Calu3 (cell line): ENCODE results near the gene DGCR8. TPM values are rescaled to one million over a fixed set of nuclear protein-coding genes. Genes with fewer than 3 reads are reported as not detected.

Experiments
- BruUV-seq: library from RNA; stranded (reverse); fragments of 400-500 nt; replicated peaks from 2 replicates; lab custom pipeline; 2021; lab: Mats Ljungman, UMichigan
- CTCF ChIA-PET: fragments of 300-600 bp; sonication (Branson Sonifier 250); formaldehyde crosslinking; loops from one replicate; lab custom pipeline; 2022; ENCODE audit warnings: antibody characterized with exemption; lab: Charles Lee
- DNase-seq: peaks from one replicate; pipeline ENCODE4 v3.0.0; 2022
- H3K27ac Mint-ChIP-seq: one replicate; pipeline ENCODE4 v1.8.0; 2022; ENCODE audit warnings: mixed read lengths; ENCODE audit not compliant: unreplicated experiment
- H3K27me3 Mint-ChIP-seq: one replicate; pipeline ENCODE4 v1.8.0; 2022; ENCODE audit warnings: mixed read lengths; ENCODE audit not compliant: unreplicated experiment
- H3K36me3 Mint-ChIP-seq: one replicate; pipeline ENCODE4 v1.8.0; 2022; ENCODE audit warnings: mild to moderate bottlenecking, moderate library complexity, mixed read lengths; ENCODE audit not compliant: insufficient read depth, unreplicated experiment
- H3K4me1 Mint-ChIP-seq: one replicate; pipeline ENCODE4 v1.8.0; 2022; ENCODE audit warnings: mild to moderate bottlenecking, low read depth, mixed read lengths; ENCODE audit not compliant: unreplicated experiment
- H3K4me3 Mint-ChIP-seq: one replicate; pipeline ENCODE4 v1.8.0; 2022; ENCODE audit warnings: mild to moderate bottlenecking, low read depth, moderate library complexity, mixed read lengths; ENCODE audit not compliant: unreplicated experiment
- H3K9me3 Mint-ChIP-seq: one replicate; pipeline ENCODE4 v1.8.0; 2022; ENCODE audit warnings: low read depth, mixed read lengths; ENCODE audit not compliant: unreplicated experiment
- CTCF ChIP-seq: fragments of 200-600 bp; IDR thresholded peaks from one replicate; pipeline ENCODE4 v1.8.0; 2022; ENCODE audit warnings: antibody characterized with exemption; ENCODE audit not compliant: unreplicated experiment
- intact Hi-C: fragments of 100-400 bp; cut with micrococcal nuclease; formaldehyde crosslinking; loops from one replicate; pipeline ENCODE4 v1.10.0; 2022; ENCODE audit not compliant: unreplicated experiment
- total RNA-seq: library from RNA; stranded (reverse); gene quantifications from 2 replicates; pipeline ENCODE4 v1.2.3, GENCODE V29; 2022

The DGCR8 gene
- total RNA-seq, 1 experiment from 2014 or later = 54.7 TPM

DNA sequence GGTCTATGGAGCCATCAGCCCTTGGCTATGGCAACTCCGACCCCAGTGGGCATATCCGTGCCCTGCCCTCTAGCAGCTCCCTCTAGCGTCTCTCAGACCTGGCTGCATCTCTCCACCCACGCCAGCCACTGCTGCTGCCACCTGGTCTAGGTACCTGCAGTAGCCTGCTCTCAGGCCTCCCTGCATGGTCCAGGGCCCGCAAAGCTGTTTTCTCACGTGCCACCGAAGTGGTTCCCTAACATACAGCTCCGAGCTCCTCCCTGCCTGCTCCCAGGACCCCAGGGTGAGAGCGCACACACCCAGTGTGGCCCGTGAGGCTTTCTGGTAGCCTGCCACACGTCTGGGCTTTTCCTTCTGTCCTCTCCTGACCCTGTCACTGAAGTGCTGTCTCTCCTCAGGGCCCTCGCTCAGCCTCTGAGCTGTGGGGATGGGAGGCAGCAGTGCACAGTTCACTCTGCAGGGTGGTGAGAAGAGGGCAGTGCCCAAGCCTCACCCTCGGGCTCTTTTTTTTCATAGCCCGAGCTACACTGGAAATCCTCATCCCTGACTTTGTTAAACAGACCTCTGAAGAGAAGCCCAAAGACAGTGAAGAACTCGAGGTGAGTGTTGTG, 14.3 kb downstream of the DGCR8 start:
- no peaks in the 10 kb centered on the region for H3K9me3 Mint-ChIP-seq
- H3K27ac Mint-ChIP-seq = no peak overlapping the region
- H3K27me3 Mint-ChIP-seq = no peaks in the 10 kb centered on the region
- CTCF ChIA-PET = no interaction called here
- H3K36me3 Mint-ChIP-seq = peaks cover 68% of the 10 kb centered on the region
- no peak for DNase-seq
- intact Hi-C loops = no loop called here
- no peak overlapping the region for H3K4me3 Mint-ChIP-seq
- no peak for TF ChIP-seq CTCF
- H3K4me1 Mint-ChIP-seq = no peaks in the 10 kb centered on the region
- BruUV-seq = no TSS peak

GRCh38 chr22:20095521-20095920, 15.5 kb downstream of the DGCR8 start:
- no peak for TF ChIP-seq CTCF
- intact Hi-C loops = no loop called here
- Mint-ChIP-seq H3K27ac (no peak overlapping the region), H3K27me3 (no peaks in the 10 kb centered on the region), H3K4me1 (no peaks in the 10 kb centered on the region), H3K36me3 (peaks cover 67% of the 10 kb centered on the region), H3K4me3 (no peak overlapping the region), H3K9me3 (no peaks in the 10 kb centered on the region)
- BruUV-seq = no TSS peak
- DNase-seq = no peak
- CTCF ChIA-PET = no interaction called here

GRCh38 chr22:20096574-20097420, 16.8 kb downstream of the DGCR8 start:
- no TSS peak for BruUV-seq
- TF ChIP-seq CTCF = no peak
- no peak overlapping the region for H3K4me3 Mint-ChIP-seq
- no peaks in the 10 kb centered on the region for H3K27me3 Mint-ChIP-seq
- no peak overlapping the region for H3K27ac Mint-ChIP-seq
- peaks cover 64% of the 10 kb centered on the region for H3K36me3 Mint-ChIP-seq
- H3K4me1 Mint-ChIP-seq = no peaks in the 10 kb centered on the region
- DNase-seq = no peak
- CTCF ChIA-PET = no interaction called here
- H3K9me3 Mint-ChIP-seq = no peaks in the 10 kb centered on the region
- intact Hi-C loops = no loop called here

DNA sequence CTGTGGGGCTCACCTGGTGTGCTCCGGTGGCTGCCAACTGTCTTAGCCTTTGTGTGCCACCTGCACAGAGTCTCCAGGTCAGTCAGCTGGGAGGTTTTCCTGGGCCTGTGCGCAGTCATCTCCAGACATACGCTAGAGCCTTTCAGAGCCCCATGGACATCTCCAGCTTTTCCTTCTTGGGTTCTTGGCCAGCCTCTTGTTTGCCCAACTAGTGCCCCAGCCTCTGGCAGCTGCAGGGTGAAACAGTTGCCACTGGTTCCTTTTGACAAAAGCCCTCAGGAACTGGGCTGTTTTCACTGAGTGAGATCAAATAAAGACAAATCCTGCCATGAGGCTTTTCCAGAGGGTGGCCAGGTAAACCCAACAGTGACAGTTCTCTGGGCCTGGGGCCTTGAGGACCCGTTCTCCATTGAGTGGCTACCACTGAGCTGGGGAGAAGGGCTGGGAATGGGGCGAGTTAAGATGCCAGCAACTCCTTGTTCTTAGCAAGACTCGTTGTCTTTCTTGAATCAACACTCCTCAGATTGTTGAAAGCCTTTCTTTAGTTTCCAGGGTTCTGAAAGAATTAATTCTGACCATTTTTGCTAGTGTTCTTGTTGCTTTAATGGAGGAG, 19.2 kb downstream of the DGCR8 start:
- no peak overlapping the region for H3K27ac Mint-ChIP-seq
- H3K4me3 Mint-ChIP-seq = no peak overlapping the region
- BruUV-seq = no TSS peak
- CTCF ChIA-PET = no interaction called here
- no peaks in the 10 kb centered on the region for H3K4me1 Mint-ChIP-seq
- DNase-seq = no peak
- H3K27me3 Mint-ChIP-seq = no peaks in the 10 kb centered on the region
- H3K9me3 Mint-ChIP-seq = no peaks in the 10 kb centered on the region
- intact Hi-C loops = no loop called here
- peaks cover 66% of the 10 kb centered on the region for H3K36me3 Mint-ChIP-seq
- TF ChIP-seq CTCF = no peak
